ENCODE measurements around the gene DIO1. TPM values are rescaled to one million over a fixed set of nuclear protein-coding genes. Genes with fewer than 3 reads are reported as not detected.

The DIO1 gene
- total and polyA plus RNA-seq, 9 of the 15 experiments (the other 6 are each of a cell fraction or from before 2014, with no cell fraction given): not detected

DNA sequence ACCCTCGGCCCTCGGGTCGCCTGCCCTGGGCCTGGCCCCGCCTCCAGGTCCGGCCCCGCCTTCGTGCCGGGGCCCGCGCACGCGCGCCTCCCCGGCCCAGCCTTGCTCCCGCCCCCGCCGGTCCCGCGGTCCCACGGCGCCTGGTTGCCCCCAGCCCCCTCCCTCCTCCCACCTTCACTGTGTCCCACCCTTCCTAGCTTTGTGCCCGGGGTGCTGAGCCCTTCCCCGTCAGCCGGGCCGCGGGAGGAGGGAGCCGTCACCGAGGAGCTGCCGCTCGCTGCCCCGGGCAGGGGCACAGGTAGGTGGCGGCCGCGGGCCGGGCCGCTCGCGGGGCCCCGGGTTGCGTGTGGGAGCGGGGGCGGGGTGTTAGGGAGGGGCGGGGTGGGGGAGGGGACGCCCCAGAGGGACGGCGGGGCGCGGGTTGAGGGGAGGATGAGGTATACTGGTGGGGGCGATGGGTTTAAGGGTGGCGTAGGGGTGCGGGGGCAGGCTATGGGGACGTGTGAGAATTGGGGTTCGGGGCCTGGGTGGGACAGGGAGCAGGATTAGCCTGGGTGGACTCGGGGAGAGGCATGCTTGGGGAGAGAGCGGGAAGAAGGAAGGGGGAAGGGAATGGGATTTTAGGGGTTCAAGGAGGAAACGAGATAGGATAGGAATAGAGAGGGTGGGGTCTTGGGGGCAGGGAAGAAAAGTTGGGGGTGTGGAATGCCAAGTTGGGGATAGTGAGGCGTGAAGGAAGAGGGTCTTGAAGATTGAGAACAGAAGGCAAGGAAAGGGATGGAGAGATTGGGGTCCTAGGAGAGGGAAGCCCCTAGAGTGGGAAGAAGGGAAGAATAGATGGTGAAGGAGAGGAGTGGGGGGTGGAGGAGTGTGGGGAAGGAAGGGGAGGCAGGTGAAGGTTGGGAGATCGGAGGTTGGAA, 52.5 kb downstream of the DIO1 start, which contains the start of gene LRRC42 (continued):
- TF ChIP-seq NRF1 (conservative IDR thresholded peaks at IDR 0.05 in 1 of 2, IDR thresholded peaks at IDR 0.05 in 1 of 2) (peak; percentile 94; a peak in 2 of 4 replicates), RAD21 (CRISPR knock-in tag; conservative IDR thresholded peaks at IDR 0.05 in 1 of 2, IDR thresholded peaks at IDR 0.05 in 1 of 2) (no peak), ARID1B (IDR thresholded peaks at IDR 0.05) (peak; percentile 58), SMAD1 (IDR thresholded peaks at IDR 0.05; ENCODE audit: low read depth, low read length, partially characterized antibody) (peak; percentile 31), NELFE (IDR thresholded peaks at IDR 0.05; ENCODE audit: insufficient read depth, insufficient read length) (no peak), TSC22D4 (tag; IDR thresholded peaks at IDR 0.05) (0 out of 2 replicates have a peak, but pooled peaks have one; percentile 14), SOX6 (IDR thresholded peaks at IDR 0.05) (no peak), POLR2AphosphoS5 (IDR thresholded peaks at IDR 0.05; ENCODE audit: control insufficient read depth, insufficient read depth, low read depth, low read length) (peak; percentile 25; the same call in 1 of the 2 replicates), RNF2 (IDR thresholded peaks at IDR 0.05) (no peak), XRCC4 (IDR thresholded peaks at IDR 0.05; ENCODE audit: extremely low read depth, insufficient read depth, insufficient read length) (no peak), MAZ (CRISPR knock-in tag; conservative IDR thresholded peaks at IDR 0.05 in 1 of 2, IDR thresholded peaks at IDR 0.05 in 1 of 2) (peak in 1 of 2 experiments; percentile 97; a peak in 2 of 4 replicates), MCM2 (IDR thresholded peaks at IDR 0.05; ENCODE audit: low read depth) (no peak), ZNF184 (CRISPR knock-in tag; IDR thresholded peaks at IDR 0.05) (no peak), BMI1 (IDR thresholded peaks at IDR 0.05; ENCODE audit: low read length) (no peak), MCM5 (IDR thresholded peaks at IDR 0.05; ENCODE audit: low read depth) (no peak), ZNF133 (CRISPR knock-in tag; IDR thresholded peaks at IDR 0.05) (no peak), SNIP1 (IDR thresholded peaks at IDR 0.05; ENCODE audit: low read depth) (0 out of 2 replicates have a peak, but pooled peaks have one; percentile 27), MED1 (CRISPR knock-in tag; IDR thresholded peaks at IDR 0.05; ENCODE audit: borderline replicate concordance) (no peak), SRSF1 (IDR thresholded peaks at IDR 0.05; ENCODE audit: low read depth, low read length) (no peak), PHF21A (IDR thresholded peaks at IDR 0.05; ENCODE audit: borderline replicate concordance, low read depth) (no peak)
- TF ChIP-seq, protein P1, sequence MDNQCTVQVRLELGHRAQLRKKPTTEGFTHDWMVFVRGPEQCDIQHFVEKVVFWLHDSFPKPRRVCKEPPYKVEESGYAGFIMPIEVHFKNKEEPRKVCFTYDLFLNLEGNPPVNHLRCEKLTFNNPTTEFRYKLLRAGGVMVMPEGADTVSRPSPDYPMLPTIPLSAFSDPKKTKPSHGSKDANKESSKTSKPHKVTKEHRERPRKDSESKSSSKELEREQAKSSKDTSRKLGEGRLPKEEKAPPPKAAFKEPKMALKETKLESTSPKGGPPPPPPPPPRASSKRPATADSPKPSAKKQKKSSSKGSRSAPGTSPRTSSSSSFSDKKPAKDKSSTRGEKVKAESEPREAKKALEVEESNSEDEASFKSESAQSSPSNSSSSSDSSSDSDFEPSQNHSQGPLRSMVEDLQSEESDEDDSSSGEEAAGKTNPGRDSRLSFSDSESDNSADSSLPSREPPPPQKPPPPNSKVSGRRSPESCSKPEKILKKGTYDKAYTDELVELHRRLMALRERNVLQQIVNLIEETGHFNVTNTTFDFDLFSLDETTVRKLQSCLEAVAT (IDR thresholded peaks at IDR 0.05): peak; percentile 36 to 55; a peak in 2 of 4 replicates
- TF ChIP-seq, protein P2, sequence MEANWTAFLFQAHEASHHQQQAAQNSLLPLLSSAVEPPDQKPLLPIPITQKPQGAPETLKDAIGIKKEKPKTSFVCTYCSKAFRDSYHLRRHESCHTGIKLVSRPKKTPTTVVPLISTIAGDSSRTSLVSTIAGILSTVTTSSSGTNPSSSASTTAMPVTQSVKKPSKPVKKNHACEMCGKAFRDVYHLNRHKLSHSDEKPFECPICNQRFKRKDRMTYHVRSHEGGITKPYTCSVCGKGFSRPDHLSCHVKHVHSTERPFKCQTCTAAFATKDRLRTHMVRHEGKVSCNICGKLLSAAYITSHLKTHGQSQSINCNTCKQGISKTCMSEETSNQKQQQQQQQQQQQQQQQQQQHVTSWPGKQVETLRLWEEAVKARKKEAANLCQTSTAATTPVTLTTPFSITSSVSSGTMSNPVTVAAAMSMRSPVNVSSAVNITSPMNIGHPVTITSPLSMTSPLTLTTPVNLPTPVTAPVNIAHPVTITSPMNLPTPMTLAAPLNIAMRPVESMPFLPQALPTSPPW (CRISPR knock-in tag; IDR thresholded peaks at IDR 0.05): peak; percentile 97
- TF ChIP-seq, protein P3, sequence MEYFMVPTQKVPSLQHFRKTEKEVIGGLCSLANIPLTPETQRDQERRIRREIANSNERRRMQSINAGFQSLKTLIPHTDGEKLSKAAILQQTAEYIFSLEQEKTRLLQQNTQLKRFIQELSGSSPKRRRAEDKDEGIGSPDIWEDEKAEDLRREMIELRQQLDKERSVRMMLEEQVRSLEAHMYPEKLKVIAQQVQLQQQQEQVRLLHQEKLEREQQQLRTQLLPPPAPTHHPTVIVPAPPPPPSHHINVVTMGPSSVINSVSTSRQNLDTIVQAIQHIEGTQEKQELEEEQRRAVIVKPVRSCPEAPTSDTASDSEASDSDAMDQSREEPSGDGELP (CRISPR knock-in tag; IDR thresholded peaks at IDR 0.05; ENCODE audit: borderline replicate concordance): 0 out of 2 replicates have a peak, but pooled peaks have one; percentile 47
